ENCODE data around the gene PHLDB1. TPM values are rescaled to one million over a fixed set of nuclear protein-coding genes. Genes with fewer than 3 reads are reported as not detected.

PHLDB1 gene
- total and polyA plus RNA-seq, 4 donors: 4.8 to 15.4 (median 6.0) TPM

- TF ChIP-seq REST (IDR thresholded peaks at IDR 0.05) (no peak), JUND (IDR thresholded peaks at IDR 0.05) (no peak)
These were observed 55.2 kb downstream of the PHLDB1 start (continued) for GRCh38 chr11:118662401-118663271.

- TF ChIP-seq FOXA1 (IDR thresholded peaks at IDR 0.05) (no peak), JUND (IDR thresholded peaks at IDR 0.05) (no peak), RXRA (IDR thresholded peaks at IDR 0.05) (no peak), HNF4A (conservative IDR thresholded peaks at IDR 0.05) (no peak), HNF4G (IDR thresholded peaks at IDR 0.05) (no peak), MAX (IDR thresholded peaks at IDR 0.05) (no peak)
These were observed 56.0 kb downstream of the PHLDB1 start for GRCh38 chr11:118663381-118663780.

GRCh38 chr11:118663902-118664301 is 56.5 kb downstream of the PHLDB1 start:
- no peak overlapping the region for H3K27ac ChIP-seq (ENCODE audit: low read depth in 1 of 2, low read length in 2 of 2)
- no peak for TF ChIP-seq RAD21 (IDR thresholded peaks at IDR 0.05)
- TF ChIP-seq HNF4A (conservative IDR thresholded peaks at IDR 0.05): no peak
- TF ChIP-seq EGR1 (IDR thresholded peaks at IDR 0.05; ENCODE audit: low read depth in 2 of 2): no peak
- no peak for TF ChIP-seq NR2F2 (IDR thresholded peaks at IDR 0.05)
- no peak for TF ChIP-seq REST (IDR thresholded peaks at IDR 0.05)
- TF ChIP-seq JUND (IDR thresholded peaks at IDR 0.05): no peak
- TF ChIP-seq FOXA2 (IDR thresholded peaks at IDR 0.05): no peak
- TF ChIP-seq, protein P1, sequence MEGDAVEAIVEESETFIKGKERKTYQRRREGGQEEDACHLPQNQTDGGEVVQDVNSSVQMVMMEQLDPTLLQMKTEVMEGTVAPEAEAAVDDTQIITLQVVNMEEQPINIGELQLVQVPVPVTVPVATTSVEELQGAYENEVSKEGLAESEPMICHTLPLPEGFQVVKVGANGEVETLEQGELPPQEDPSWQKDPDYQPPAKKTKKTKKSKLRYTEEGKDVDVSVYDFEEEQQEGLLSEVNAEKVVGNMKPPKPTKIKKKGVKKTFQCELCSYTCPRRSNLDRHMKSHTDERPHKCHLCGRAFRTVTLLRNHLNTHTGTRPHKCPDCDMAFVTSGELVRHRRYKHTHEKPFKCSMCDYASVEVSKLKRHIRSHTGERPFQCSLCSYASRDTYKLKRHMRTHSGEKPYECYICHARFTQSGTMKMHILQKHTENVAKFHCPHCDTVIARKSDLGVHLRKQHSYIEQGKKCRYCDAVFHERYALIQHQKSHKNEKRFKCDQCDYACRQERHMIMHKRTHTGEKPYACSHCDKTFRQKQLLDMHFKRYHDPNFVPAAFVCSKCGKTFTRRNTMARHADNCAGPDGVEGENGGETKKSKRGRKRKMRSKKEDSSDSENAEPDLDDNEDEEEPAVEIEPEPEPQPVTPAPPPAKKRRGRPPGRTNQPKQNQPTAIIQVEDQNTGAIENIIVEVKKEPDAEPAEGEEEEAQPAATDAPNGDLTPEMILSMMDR (IDR thresholded peaks at IDR 0.05; ENCODE audit: low read depth, low read length, missing input control): no peak
- no peak for TF ChIP-seq YY1 (IDR thresholded peaks at IDR 0.05)
- TF ChIP-seq FOXA1 (IDR thresholded peaks at IDR 0.05): no peak
- TF ChIP-seq RXRA (IDR thresholded peaks at IDR 0.05): no peak
- TF ChIP-seq ATF3 (IDR thresholded peaks at IDR 0.05): no peak
- TF ChIP-seq, protein P2, sequence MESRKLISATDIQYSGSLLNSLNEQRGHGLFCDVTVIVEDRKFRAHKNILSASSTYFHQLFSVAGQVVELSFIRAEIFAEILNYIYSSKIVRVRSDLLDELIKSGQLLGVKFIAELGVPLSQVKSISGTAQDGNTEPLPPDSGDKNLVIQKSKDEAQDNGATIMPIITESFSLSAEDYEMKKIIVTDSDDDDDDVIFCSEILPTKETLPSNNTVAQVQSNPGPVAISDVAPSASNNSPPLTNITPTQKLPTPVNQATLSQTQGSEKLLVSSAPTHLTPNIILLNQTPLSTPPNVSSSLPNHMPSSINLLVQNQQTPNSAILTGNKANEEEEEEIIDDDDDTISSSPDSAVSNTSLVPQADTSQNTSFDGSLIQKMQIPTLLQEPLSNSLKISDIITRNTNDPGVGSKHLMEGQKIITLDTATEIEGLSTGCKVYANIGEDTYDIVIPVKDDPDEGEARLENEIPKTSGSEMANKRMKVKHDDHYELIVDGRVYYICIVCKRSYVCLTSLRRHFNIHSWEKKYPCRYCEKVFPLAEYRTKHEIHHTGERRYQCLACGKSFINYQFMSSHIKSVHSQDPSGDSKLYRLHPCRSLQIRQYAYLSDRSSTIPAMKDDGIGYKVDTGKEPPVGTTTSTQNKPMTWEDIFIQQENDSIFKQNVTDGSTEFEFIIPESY (IDR thresholded peaks at IDR 0.05): no peak
- no peak overlapping the region for H3K4me3 ChIP-seq (ENCODE audit: low read depth in 1 of 3, low read length in 3 of 3)
- WGBS: 92% methylated on average over 3 of the region's 3 CpGs
- no peaks in the 10 kb centered on the region for H3K9me3 ChIP-seq (ENCODE audit: control insufficient read depth in 4 of 4, low read length in 3 of 4)
- H3K36me3 ChIP-seq (ENCODE audit: control insufficient read depth in 4 of 4, insufficient read depth in 3 of 4, low read depth in 1 of 4, low read length in 3 of 4): no peaks in the 10 kb centered on the region
- DNase-seq (ENCODE audit: low spot score): no peak
- H3K9ac ChIP-seq (ENCODE audit: low read depth in 1 of 2, low read length in 2 of 2): no peak overlapping the region
- H3K27me3 ChIP-seq (ENCODE audit: control insufficient read depth in 4 of 4, insufficient read depth in 4 of 4, low read length in 3 of 4): peaks cover 0 to 2% (median 0%) of the 10 kb centered on the region in 4 donors
- H3K4me1 ChIP-seq (ENCODE audit: control insufficient read depth in 4 of 4, insufficient read depth in 4 of 4, low read length in 3 of 4): peaks cover 0 to 7% (median 5%) of the 10 kb centered on the region in 4 donors

More at GRCh38 chr11:118663381-118663780, 56.0 kb downstream of the PHLDB1 start:
- peaks cover 0 to 7% (median 5%) of the 10 kb centered on the region in 4 donors for H3K4me1 ChIP-seq (ENCODE audit: control insufficient read depth in 4 of 4, insufficient read depth in 4 of 4, low read length in 3 of 4)
- H3K27me3 ChIP-seq (ENCODE audit: control insufficient read depth in 4 of 4, insufficient read depth in 4 of 4, low read length in 3 of 4): peaks cover 0 to 2% (median 0%) of the 10 kb centered on the region in 4 donors
- 93% methylated on average over 4 of the region's 4 CpGs for WGBS
- DNase-seq (ENCODE audit: low spot score): no peak
- H3K9ac ChIP-seq (ENCODE audit: low read depth in 1 of 2, low read length in 2 of 2): no peak overlapping the region
- H3K4me3 ChIP-seq (ENCODE audit: low read depth in 1 of 3, low read length in 3 of 3): no peak overlapping the region
- H3K27ac ChIP-seq (ENCODE audit: low read depth in 1 of 2, low read length in 2 of 2): no peak overlapping the region
- no peaks in the 10 kb centered on the region for H3K36me3 ChIP-seq (ENCODE audit: control insufficient read depth in 4 of 4, insufficient read depth in 3 of 4, low read depth in 1 of 4, low read length in 3 of 4)
- H3K9me3 ChIP-seq (ENCODE audit: control insufficient read depth in 4 of 4, low read length in 3 of 4): no peaks in the 10 kb centered on the region
